HL-60/S4 treated with retinoic acid at 250 ng/mL for 4 days and 3 days (cell line): Measurements from ENCODE around the gene TERC.
"Not testable (repeated sequence)": the region's sequence is repeated elsewhere in the genome, so short reads cannot be mapped to it uniquely, and the experiment has no call there.

Source experiments
- in situ Hi-C: fragments of 300-500 bp; cut with MboI; formaldehyde crosslinking; loops from 2 replicates; pipeline ENCODE4 v1.7.0; 2022; ENCODE audit warnings: low sequenced_read_pairs

Gene TERC

DNA sequence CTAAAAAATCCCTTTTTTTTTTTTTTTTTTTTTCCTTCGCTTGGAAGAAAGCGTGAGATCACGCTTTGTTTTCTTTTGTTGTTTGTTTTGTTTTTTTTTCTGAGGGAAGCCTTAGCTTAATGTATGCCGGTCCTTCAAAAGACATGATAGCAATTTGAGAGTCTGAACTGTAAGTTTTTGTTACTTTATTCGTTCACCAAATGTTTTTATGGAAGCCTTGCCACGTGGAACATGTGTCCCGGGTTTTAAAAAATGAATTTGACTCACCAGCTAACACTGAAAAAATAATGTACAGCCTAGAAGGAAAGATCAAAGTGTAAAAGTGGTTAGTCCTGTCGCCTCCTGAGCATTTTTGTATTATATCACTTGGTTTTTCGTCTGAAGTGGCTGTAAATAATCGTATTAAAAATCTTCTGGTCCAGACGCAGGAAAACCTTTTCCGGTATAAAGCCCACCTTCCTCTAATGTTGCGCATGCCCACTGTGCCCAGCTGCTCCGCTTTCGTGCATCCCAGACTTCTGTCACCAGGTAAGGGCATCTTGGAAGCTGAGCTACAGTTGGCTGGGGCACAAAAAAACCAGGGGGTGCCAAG lies 7.5 kb upstream of the TERC start:
- in situ Hi-C loops = no loop called here

- in situ Hi-C loops = no loop called here
Measured at GRCh38 chr3:169771497-169772304, 6.8 kb upstream of the TERC start.

- in situ Hi-C loops = no loop called here
Measured at GRCh38 chr3:169769287-169770181, 4.7 kb upstream of the TERC start, which contains the start of gene ACTRT3. ACTRT3 (minus strand) TSS chr3:169769561; CDS start chr3:169769520, 41 bp downstream.

DNA sequence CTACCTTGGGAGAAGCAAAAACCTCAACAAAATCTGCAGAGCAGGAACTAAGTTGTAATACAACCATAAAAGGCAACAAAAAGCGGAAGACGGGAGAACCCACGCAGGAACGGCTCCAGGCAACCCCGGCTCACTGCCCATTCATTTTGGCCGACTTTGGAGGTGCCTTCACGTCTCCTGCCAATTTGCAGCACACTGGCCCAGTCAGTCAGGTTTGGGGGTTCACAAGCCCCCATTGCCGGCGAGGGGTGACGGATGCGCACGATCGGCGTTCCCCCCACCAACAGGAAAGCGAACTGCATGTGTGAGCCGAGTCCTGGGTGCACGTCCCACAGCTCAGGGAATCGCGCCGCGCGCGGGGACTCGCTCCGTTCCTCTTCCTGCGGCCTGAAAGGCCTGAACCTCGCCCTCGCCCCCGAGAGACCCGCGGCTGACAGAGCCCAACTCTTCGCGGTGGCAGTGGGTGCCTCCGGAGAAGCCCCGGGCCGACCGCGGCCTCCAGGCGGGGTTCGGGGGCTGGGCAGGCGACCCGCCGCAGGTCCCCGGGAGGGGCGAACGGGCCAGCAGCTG lies 463 bp downstream of the TERC start:
- in situ Hi-C loops = no loop called here

DNA sequence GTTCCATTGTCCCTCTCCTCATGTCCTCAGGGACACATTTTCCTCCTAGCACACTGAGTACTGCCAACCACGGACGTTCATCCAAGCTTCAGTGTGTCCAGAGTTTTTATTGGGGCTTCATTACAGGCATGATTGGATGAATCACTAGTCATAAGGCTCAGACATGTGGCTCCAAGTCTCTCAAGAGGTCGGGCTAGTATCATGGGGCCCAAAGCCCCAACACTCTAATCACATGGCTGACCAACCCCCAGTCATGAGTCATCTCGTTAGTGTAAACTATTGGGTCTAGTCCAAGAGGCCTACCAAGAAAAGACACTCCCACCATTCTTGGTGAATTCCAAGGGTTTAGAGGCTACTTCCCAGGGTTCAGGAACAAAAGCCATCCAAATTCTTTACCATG lies 4.4 kb downstream of the TERC start:
- in situ Hi-C loops = no loop called here

DNA sequence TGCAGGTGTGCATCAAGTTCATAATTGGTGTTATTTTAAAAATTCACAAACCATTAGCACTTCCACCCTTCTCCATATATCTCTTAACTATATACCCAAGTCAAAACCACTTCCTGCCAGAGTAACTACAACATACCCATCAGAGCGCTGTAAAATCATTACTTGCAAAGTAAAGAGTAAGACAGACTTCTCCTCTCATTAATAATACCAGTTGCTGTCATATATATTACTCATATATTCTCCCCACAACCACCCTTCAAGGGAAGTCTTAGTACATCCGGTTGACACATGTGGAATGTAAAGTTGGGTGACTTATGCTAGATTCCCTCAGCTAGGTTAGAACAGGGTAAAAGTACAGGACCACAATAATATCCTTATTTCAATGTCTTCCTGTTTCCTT lies 5.6 kb downstream of the TERC start:
- in situ Hi-C loops = no loop called here

DNA sequence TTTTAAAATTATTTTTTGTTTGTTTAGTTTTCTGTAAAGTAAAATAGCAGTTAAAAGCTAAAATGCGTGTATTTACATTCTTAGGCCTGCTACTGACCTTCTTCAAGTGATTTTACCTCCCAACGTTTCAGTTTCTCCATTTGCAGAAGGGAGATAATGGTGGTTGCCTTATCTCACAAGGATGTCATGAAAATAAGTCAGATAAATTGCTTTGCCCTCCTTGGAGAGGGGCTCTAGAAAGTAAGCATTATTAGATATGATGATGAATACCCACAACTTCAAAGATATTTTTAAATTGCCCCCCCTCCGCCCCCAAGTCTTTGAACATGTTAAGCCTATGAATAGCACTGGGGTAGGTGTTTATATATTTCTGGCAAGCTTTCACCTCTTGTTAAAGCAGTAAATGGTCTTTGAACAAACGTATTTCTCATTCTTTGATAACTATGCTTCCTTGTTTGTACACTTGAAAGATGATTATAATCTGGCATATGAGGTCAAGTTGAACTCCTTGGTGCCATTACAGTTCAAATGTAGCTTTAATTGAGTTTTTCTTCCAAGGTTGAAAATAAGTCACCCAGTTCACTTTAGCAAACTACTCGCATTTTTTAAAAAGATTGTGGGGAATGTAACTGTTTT lies 6.4 kb downstream of the TERC start:
- in situ Hi-C loops = no loop called here

GRCh38 chr3:169755488-169755887 lies 9.4 kb downstream of the TERC start:
- in situ Hi-C loops = no loop called here

GRCh38 chr3:169754711-169755110 lies 10.1 kb downstream of the TERC start:
- in situ Hi-C loops = no loop called here

GRCh38 chr3:169751875-169752274 lies 13.0 kb downstream of the TERC start:
- in situ Hi-C loops = no loop called here

DNA sequence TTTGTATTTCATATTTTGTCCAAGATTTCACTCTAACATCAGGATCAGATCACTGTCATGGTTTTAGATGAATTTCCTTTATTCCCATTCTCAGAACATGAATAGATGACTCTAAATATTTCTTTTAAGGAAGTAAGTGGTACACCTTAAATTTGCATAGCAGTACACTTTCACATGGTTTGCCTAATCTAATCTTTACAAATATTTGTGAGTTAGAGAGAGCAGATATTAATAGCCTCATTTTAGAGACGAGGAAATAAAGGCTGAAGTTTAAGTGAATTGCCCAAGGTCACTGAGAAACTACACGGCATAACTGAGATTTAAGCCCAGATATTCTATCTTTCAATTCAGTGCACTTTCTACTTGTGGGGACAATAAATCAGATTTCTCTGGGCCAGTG lies 14.2 kb downstream of the TERC start:
- in situ Hi-C loops = no loop called here

DNA sequence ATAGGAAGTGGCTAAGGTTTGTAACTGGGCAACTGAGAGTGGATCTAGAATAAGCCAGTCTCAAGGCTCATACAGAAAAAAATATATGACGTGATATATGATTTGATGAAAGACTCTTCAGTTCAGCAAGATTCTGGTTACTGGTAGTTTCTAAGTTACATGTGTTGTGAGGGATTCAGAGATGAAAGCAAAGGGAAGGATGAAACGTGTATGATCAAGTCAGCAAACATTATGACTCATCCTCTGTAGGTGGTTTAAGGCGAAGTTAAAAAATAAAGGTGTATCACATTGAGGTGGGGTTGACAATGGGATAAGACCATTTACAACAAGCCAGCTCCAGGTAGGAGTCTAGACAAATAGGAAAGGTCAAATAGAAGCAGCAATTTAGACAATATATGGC lies 16.2 kb downstream of the TERC start:
- in situ Hi-C loops = no loop called here

GRCh38 chr3:169746924-169747323 lies 17.9 kb downstream of the TERC start:
- in situ Hi-C loops = no loop called here

DNA sequence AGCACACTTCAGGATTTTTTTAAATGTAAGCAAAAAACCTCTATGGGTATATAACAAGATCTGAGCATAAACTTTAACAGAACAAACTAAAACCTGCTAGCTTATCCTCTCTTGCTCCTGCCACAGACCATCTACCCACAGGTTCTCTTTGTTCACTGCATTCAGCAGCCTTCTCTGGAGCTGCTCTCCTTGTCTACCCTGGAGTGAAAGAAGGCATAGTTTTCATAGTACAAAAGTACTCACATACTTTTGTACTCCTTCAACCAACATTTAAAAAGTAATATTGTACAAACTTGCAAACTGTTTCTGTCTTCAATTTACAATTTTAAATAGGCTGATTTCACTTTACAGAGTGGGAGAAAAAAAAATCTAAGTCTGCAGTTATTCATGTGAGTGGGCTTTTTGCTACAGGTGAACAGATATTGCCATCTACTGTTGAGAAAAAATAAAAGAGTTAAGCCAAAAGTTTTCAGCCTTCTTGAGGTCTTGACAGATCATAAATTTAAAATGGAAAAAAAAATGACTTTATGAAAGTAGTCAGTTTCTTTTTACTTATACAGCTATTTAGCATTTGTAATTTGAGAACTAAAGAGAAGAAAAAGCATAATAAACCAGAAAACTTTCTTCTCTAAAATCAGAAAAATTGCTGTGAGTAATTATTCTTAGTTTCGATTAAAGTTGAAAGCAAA lies 20.4 kb downstream of the TERC start:
- in situ Hi-C loops = no loop called here

DNA sequence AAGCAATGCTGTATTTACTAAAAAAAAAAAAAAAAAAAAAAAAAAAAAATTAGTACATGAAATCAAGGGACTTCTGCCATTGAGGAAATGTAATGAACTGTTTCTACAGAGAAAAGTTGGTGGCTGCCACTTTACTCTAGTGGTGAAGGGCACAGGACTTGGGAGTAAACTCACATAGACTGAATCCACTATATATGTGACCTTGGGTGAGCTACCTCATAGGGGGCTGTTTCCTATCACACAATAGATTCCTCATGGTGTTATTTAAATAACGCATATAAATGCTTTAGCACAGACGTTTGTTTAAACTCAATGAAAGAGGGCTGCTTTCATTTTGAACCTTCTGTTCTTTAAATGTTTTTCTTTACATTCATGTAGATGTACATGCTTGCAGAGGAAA lies 25.8 kb downstream of the TERC start:
- in situ Hi-C loops = no loop called here

GRCh38 chr3:169731857-169732256 lies 33.0 kb downstream of the TERC start:
- in situ Hi-C loops = not testable (repeated sequence)

- in situ Hi-C loops = no loop called here
Measured at GRCh38 chr3:169722724-169723123, 42.1 kb downstream of the TERC start.

- in situ Hi-C loops = not testable (repeated sequence)
Measured at GRCh38 chr3:169718415-169718814, 46.4 kb downstream of the TERC start.
